A673 (cell line): ENCODE data around the gene FLNC. TPM values are rescaled to one million over a fixed set of nuclear protein-coding genes. Genes with fewer than 3 reads are reported as not detected.

Experiments
- BruUV-seq: library from RNA; stranded (reverse); fragments of 400-500 nt; replicated peaks from 2 replicates; lab custom pipeline; 2021; lab: Mats Ljungman, UMichigan
- CTCF ChIA-PET: fragments of 300-600 bp; sonication (Branson Sonifier 250); formaldehyde crosslinking; loops from one replicate; lab custom pipeline; 2022; ENCODE audit warnings: antibody characterized with exemption; lab: Charles Lee
- POLR2A ChIA-PET: fragments of 300-600 bp; sonication (Branson Sonifier 250); formaldehyde crosslinking; loops from one replicate; lab custom pipeline; 2022; ENCODE audit warnings: antibody characterized with exemption; ENCODE audit not compliant: low non-redundant PET; lab: Charles Lee
- DNase-seq: peaks from one replicate; pipeline ENCODE4 v3.0.0-alpha.2; 2015; ENCODE audit warnings: low spot score
- H3K27ac ChIP-seq: fragments of 200-600 bp; sonication (generic); 2 replicates; pipeline ENCODE4 v1.5.1; 2016; ENCODE audit warnings: mixed run types, low read depth, mild to moderate bottlenecking, mixed read lengths, antibody characterized with exemption, low read length; ENCODE audit not compliant: poor library complexity, severe bottlenecking
- H3K27me3 ChIP-seq: fragments of 200-600 bp; sonication (generic); replicated peaks from 2 replicates; pipeline ENCODE4 v1.6.1; 2017; ENCODE audit warnings: mixed run types, low read depth, mild to moderate bottlenecking, mixed read lengths, antibody characterized with exemption, low read length; ENCODE audit not compliant: insufficient read depth, poor library complexity
- H3K36me3 ChIP-seq: fragments of 200-600 bp; sonication (generic); 2 replicates; pipeline ENCODE4 v1.6.1; 2016; ENCODE audit warnings: mixed run types, mild to moderate bottlenecking, mixed read lengths, antibody characterized with exemption, low read length; ENCODE audit not compliant: insufficient read depth, poor library complexity, severe bottlenecking
- H3K4me1 ChIP-seq: fragments of 200-600 bp; sonication (generic); 2 replicates; pipeline ENCODE4 v1.6.1; 2017; ENCODE audit warnings: mixed run types, mild to moderate bottlenecking, mixed read lengths, antibody characterized with exemption, low read length; ENCODE audit not compliant: insufficient read depth, poor library complexity, severe bottlenecking
- H3K4me3 ChIP-seq: fragments of 200-600 bp; sonication (generic); 2 replicates; pipeline ENCODE4 v1.5.1; 2016; ENCODE audit warnings: low read depth, mixed run types, mild to moderate bottlenecking, mixed read lengths, low read length; ENCODE audit not compliant: poor library complexity, severe bottlenecking
- H3K9me3 ChIP-seq: fragments of 200-600 bp; sonication (generic); 2 replicates; pipeline ENCODE4 v1.6.1; 2016; ENCODE audit warnings: mixed run types, low read depth, mild to moderate bottlenecking, mixed read lengths, antibody characterized with exemption, low read length; ENCODE audit not compliant: poor library complexity, severe bottlenecking
- EZH2 ChIP-seq: fragments of 200-600 bp; sonication (generic); IDR thresholded peaks from 2 replicates; pipeline ENCODE4 v1.6.1; 2017; ENCODE audit warnings: borderline replicate concordance, low read depth, mild to moderate bottlenecking, mixed read lengths, antibody characterized with exemption, low read length; ENCODE audit not compliant: poor library complexity, severe bottlenecking
- intact Hi-C: fragments of 100-400 bp; cut with micrococcal nuclease; formaldehyde crosslinking; loops from one replicate; pipeline ENCODE4 v1.10.0; 2022; ENCODE audit not compliant: unreplicated experiment
- total RNA-seq: library from RNA; stranded (reverse); gene quantifications from 2 replicates; pipeline ENCODE4 v1.2.3, GENCODE V29; 2021
- TF ChIP-seq, protein P1 (sequence below): fragments of 300-800, 200-600 bp; sonication (generic); conservative IDR thresholded peaks from 2 replicates; pipeline ENCODE4 v1.5.1; 2017; ENCODE audit warnings: low read depth, mild to moderate bottlenecking, antibody characterized with exemption, low read length, moderate library complexity, mixed read lengths

The FLNC gene
- total RNA-seq, 1 experiment from 2014 or later: 6.5 TPM

DNA sequence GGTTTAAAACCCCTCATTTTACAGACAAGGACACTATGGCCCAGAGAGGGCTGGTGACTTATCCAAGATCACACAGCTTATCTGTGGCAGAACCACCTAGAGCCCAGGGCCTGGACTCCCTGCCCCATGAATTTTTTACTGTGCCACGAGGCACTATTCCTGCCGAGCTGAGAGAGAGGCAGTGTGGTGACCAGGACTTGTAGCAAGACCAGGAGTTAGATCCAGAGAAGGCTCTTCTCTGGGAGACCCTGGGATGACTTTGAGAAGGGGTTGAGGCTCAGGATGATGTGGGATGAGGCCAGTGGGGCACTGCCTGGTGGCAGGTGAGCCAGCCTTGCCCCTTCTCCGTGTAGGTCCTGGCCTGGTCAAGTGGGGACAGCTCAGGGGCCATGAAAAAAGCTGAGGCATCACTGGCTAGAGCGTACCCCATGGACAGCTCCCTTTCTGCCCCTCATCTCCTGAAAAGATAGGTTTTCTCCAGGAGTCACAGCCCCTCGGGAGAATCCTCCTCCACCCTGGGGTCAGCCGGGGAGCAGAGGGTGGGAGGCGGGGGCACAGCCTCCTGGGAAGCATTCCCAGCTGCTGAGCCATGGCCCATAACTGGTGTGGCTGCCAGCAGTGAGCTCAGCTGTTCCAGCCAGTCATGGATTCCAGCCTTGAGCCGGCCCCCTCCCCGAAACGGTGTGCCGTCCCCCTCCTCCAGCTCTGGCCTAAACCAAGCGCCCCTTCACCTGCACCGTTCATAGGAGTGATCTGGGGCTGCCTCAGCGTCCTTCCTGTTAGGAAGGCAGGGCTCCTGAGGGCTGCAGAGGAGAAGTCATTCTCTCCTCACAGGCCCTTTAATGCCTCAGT is 5.8 kb downstream of the FLNC start:
- no peaks in the 10 kb centered on the region for H3K36me3 ChIP-seq
- ChIA-PET POLR2A (no interaction called here), CTCF (no interaction called here)

DNA sequence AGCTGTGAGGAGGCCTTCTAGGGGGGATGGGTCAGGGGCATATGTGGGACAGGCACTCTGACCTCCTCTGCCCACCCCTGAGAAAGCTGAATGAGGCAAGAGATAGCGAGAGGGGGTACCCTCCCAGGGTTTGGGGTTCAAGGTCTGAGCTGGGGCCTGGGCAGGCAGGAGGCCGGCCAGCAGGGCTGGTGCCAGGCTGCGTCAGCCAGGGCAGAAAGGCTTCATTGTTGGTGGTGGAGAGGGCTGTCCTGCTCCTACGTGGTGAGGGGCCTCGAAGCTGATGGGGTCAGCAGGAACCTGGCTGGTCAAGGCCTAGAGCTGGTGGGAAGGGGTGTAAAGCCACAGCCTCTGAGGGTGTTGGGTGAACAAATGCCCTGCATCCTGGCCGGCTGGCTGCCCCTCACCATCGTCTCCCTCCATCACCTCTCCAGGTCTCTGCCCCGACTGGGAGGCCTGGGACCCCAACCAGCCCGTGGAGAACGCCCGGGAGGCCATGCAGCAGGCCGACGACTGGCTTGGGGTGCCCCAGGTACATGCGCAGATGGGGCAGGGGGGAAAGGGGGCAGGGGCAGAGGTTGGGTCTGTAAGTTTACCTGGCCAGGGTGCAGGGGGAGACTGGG is 6.6 kb downstream of the FLNC start:
- Histone ChIP-seq H3K27ac (no peak overlapping the region), H3K4me3 (no peak overlapping the region), H3K9me3 (no peaks in the 10 kb centered on the region), H3K4me1 (peaks cover 20% of the 10 kb centered on the region), H3K27me3 (no peaks in the 10 kb centered on the region), H3K36me3 (no peaks in the 10 kb centered on the region)
- TF ChIP-seq, protein P1, sequence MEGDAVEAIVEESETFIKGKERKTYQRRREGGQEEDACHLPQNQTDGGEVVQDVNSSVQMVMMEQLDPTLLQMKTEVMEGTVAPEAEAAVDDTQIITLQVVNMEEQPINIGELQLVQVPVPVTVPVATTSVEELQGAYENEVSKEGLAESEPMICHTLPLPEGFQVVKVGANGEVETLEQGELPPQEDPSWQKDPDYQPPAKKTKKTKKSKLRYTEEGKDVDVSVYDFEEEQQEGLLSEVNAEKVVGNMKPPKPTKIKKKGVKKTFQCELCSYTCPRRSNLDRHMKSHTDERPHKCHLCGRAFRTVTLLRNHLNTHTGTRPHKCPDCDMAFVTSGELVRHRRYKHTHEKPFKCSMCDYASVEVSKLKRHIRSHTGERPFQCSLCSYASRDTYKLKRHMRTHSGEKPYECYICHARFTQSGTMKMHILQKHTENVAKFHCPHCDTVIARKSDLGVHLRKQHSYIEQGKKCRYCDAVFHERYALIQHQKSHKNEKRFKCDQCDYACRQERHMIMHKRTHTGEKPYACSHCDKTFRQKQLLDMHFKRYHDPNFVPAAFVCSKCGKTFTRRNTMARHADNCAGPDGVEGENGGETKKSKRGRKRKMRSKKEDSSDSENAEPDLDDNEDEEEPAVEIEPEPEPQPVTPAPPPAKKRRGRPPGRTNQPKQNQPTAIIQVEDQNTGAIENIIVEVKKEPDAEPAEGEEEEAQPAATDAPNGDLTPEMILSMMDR: no peak
- no peak for TF ChIP-seq EZH2
- no peak for DNase-seq
- no TSS peak for BruUV-seq
- ChIA-PET POLR2A (no interaction called here), CTCF (no interaction called here)
- intact Hi-C loops: no loop called here

More for the DNA sequence above, 5.8 kb downstream of the FLNC start:
- Histone ChIP-seq H3K27ac (no peak overlapping the region), H3K4me3 (no peak overlapping the region), H3K9me3 (no peaks in the 10 kb centered on the region), H3K27me3 (no peaks in the 10 kb centered on the region), H3K4me1 (peaks cover 28% of the 10 kb centered on the region)
- intact Hi-C loops: no loop called here
- no peak for TF ChIP-seq EZH2
- TF ChIP-seq, protein P1: no peak
- no peak for DNase-seq
- no TSS peak for BruUV-seq

DNA sequence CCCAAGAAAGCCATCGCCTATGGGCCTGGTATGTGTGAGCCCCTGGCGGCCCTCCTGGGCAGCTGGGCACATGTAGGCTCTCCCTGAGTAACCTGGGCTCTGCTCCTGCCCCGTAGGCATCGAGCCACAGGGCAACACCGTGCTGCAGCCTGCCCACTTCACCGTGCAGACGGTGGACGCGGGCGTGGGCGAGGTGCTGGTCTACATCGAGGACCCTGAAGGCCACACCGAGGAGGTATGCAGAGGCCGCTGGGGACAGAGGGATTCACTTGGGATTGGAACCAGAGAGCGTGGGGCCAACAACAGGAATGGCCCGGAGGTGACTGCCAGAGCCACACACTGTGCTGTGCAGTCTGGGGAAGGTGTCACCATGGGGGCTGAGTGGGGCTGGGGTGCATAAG is 7.3 kb downstream of the FLNC start:
- Histone ChIP-seq H3K4me3 (no peak overlapping the region), H3K9me3 (no peaks in the 10 kb centered on the region), H3K36me3 (no peaks in the 10 kb centered on the region), H3K4me1 (peaks cover 13% of the 10 kb centered on the region), H3K27me3 (no peaks in the 10 kb centered on the region), H3K27ac (no peak overlapping the region)
- POLR2A ChIA-PET: no interaction called here
- CTCF ChIA-PET: no interaction called here
- BruUV-seq: no TSS peak
- TF ChIP-seq EZH2: no peak
- TF ChIP-seq, protein P1: no peak
- DNase-seq: no peak
- intact Hi-C loops: no loop called here
